ENCODE data around the gene KIAA1671.
A peak's percentile ranks its signal among the peaks of the same experiment; 100 is the strongest.

Gene KIAA1671

GRCh38 chr22:25060522-25061071, 108.1 kb downstream of the KIAA1671 start:
- H3K36me3 Mint-ChIP-seq (ENCODE audit: low read depth) = peaks cover 9% of the 10 kb centered on the region
- peak; percentile 24 for TF ChIP-seq CTCF (IDR thresholded peaks at IDR 0.05)
- no peak overlapping the region for H3K27ac Mint-ChIP-seq
- H3K27me3 Mint-ChIP-seq (ENCODE audit: low read depth, poor library complexity) = peaks cover 10% of the 10 kb centered on the region
- no peak for DNase-seq
- no peaks in the 10 kb centered on the region for H3K9me3 Mint-ChIP-seq
- peaks cover 18% of the 10 kb centered on the region for H3K4me1 Mint-ChIP-seq
- H3K4me3 Mint-ChIP-seq = no peak overlapping the region

GRCh38 chr22:25061134-25061533, 108.6 kb downstream of the KIAA1671 start:
- no peak overlapping the region for H3K27ac Mint-ChIP-seq
- peaks cover 9% of the 10 kb centered on the region for H3K36me3 Mint-ChIP-seq (ENCODE audit: low read depth)
- TF ChIP-seq CTCF (IDR thresholded peaks at IDR 0.05) = no peak
- H3K4me3 Mint-ChIP-seq = no peak overlapping the region
- peaks cover 10% of the 10 kb centered on the region for H3K27me3 Mint-ChIP-seq (ENCODE audit: low read depth, poor library complexity)
- H3K4me1 Mint-ChIP-seq = peaks cover 18% of the 10 kb centered on the region
- DNase-seq = no peak
- no peaks in the 10 kb centered on the region for H3K9me3 Mint-ChIP-seq

DNA sequence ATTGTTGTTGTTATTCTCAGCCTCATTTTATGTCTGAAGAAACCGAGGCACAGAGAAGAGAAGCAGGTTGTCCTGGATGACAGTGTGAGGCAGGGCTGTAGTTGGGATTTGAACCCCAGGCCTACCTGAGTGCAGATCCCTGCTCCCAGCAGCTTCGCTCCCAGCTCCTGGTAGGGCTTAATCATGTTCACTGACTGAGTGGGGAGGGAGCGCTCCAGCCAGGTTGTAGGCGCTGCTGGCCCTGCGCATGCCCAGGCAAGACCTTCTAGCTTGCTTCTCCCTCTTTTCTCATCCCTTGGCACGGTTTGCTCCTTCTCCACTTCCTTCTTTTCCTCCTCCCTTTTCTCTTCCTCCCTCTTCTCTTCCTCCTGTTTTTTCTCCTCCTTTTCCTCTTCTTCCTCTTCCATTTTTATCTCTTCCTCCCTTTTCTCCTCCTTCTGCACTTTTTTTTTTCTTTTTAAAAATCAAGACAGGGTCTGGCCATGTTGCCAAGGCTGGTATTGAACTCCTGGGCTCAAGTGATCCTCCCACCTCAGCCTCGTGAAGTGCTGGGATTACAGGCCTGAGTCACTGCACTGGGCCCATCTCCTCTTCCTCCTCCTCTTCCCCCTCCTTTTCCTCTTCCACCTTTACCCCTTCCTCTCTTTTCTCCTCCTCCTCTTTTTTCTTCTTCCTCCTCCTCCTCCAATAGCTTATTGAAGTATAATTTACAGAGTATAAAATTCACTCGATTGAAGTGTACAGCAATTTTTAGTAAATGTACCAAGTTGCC, 109.3 kb downstream of the KIAA1671 start:
- Mint-ChIP-seq H3K36me3 (ENCODE audit: low read depth) (peaks cover 9% of the 10 kb centered on the region), H3K27ac (peak overlapping the region; percentile 62), H3K4me3 (no peak overlapping the region), H3K27me3 (ENCODE audit: low read depth, poor library complexity) (peaks cover 10% of the 10 kb centered on the region), H3K9me3 (no peaks in the 10 kb centered on the region), H3K4me1 (peaks cover 24% of the 10 kb centered on the region)
- DNase-seq = no peak
- no peak for TF ChIP-seq CTCF (IDR thresholded peaks at IDR 0.05)

DNA sequence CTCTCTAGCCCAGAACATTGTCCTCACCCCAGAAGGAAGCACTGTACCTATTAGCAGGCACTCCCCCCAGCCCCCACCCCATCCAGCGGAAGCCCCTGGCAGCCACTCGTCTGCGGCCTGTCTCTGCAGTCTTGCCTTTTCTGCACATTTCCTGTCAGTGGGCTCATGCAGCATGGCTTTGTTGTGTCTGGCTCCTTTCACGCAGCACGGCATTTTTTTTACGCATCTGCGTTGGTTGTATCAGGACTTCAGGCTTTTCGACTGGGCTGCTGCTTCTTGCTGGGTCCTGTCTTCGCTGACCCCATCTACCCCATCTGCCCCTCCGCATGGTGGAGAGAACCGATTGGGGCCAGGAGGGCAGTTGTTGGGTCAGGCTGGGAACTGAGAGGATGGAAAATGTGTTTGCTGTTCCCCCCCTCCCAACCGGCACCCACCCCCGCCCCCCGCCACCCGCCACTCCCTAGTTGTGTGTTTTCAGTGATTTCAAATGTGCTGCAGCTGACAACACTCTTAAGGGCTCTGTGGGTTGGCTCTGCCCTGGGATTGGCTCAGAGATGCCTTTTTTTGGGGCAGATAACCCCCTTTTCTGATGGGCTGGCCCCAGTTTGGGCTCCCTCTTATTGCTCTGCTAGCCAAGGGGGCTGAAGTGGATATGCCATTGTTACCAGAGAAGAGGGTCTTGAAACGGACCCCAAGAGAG, 110.0 kb downstream of the KIAA1671 start:
- TF ChIP-seq CTCF (IDR thresholded peaks at IDR 0.05) = no peak
- no peak for DNase-seq
- Mint-ChIP-seq H3K4me3 (no peak overlapping the region), H3K36me3 (ENCODE audit: low read depth) (peaks cover 9% of the 10 kb centered on the region), H3K9me3 (no peaks in the 10 kb centered on the region), H3K27me3 (ENCODE audit: low read depth, poor library complexity) (peaks cover 12% of the 10 kb centered on the region), H3K27ac (peak overlapping the region; percentile 62), H3K4me1 (peaks cover 25% of the 10 kb centered on the region)

- Mint-ChIP-seq H3K9me3 (no peaks in the 10 kb centered on the region), H3K27me3 (ENCODE audit: low read depth, poor library complexity) (peaks cover 12% of the 10 kb centered on the region), H3K27ac (peak overlapping the region; percentile 83), H3K4me3 (no peak overlapping the region), H3K4me1 (peaks cover 30% of the 10 kb centered on the region), H3K36me3 (ENCODE audit: low read depth) (peaks cover 9% of the 10 kb centered on the region)
- no peak for DNase-seq
- TF ChIP-seq CTCF (IDR thresholded peaks at IDR 0.05) = no peak
Measured at GRCh38 chr22:25064894-25065560, 112.5 kb downstream of the KIAA1671 start.

Data from nephron progenitor cell (in vitro differentiated cells).